A549 (cell line): Measurements from ENCODE around the gene PCDH9. TPM values are rescaled to one million over a fixed set of nuclear protein-coding genes. Genes with fewer than 3 reads are reported as not detected.
A peak's percentile ranks its signal among the peaks of the same experiment; 100 is the strongest.

Experiments used
- ATAC-seq, 2 experiments: fragments of 200-7000 bp in 1 of 2; fragments of >200 bp in 1 of 2; cut with Nextera tagmentation in 1 of 2; cut with Tn5 transposase in 1 of 2; 3 replicates each; pipeline versions ENCODE4 v1.8.0 to v1.9.1; 2018 to 2020; ENCODE audit warnings: mild to moderate bottlenecking in 1 of 2, moderate library complexity in 1 of 2
- CTCF ChIA-PET: fragments of 300-600 bp; sonication (Branson Sonifier 250); formaldehyde crosslinking; extraction: SDS; loops from one replicate; lab custom pipeline; 2021; ENCODE audit warnings: antibody characterized with exemption, inconsistent platforms; lab: Yijun Ruan, JAX
- POLR2A ChIA-PET: fragments of 350-600 bp; formaldehyde crosslinking; extraction: SDS; loops from one replicate; lab custom pipeline; 2021; ENCODE audit warnings: antibody characterized with exemption, inconsistent platforms; lab: Yijun Ruan, JAX
- DNase-seq, 2 experiments: peaks; one replicate each; pipeline versions ENCODE4 v3.0.0 to v3.0.0-alpha.2; 2011 to 2016; ENCODE audit warnings: low read depth in 1 of 2, low spot score in 1 of 2
- FAIRE-seq: peaks from 2 replicates; lab custom pipeline; 2011; peaks lifted over from hg19 to GRCh38; lab: Jason Lieb, UNC
- H3K27ac ChIP-seq, 2 experiments: fragments of >200 bp; sonication (Bioruptor Twin); formaldehyde crosslinking; 3 replicates each; pipeline ENCODE4 v1.5.1; 2016 to 2017
- H3K4me1 ChIP-seq: fragments of >200 bp; sonication (Bioruptor Twin); formaldehyde crosslinking; 3 replicates; pipeline ENCODE4 v1.6.1; 2016
- H3K4me2 ChIP-seq: fragments of >200 bp; sonication (Bioruptor Twin); formaldehyde crosslinking; 3 replicates; pipeline ENCODE4 v1.6.1; 2016
- H3K4me3 ChIP-seq: fragments of >200 bp; sonication (Bioruptor Twin); formaldehyde crosslinking; 3 replicates; pipeline ENCODE4 v1.5.1; 2016
- H3K9me3 ChIP-seq: fragments of >200 bp; sonication (Bioruptor Twin); formaldehyde crosslinking; 3 replicates; pipeline ENCODE4 v1.6.1; 2016
- BHLHE40 ChIP-seq: IDR thresholded peaks from 2 replicates; pipeline ENCODE4 v1.6.1; 2012; ENCODE audit warnings: low read depth, low read length, inconsistent platforms
- CBX2 ChIP-seq: fragments of 200-600 bp; sonication (generic); IDR thresholded peaks from 2 replicates; pipeline ENCODE4 v1.6.1; 2016; ENCODE audit warnings: low read depth, mild to moderate bottlenecking, borderline replicate concordance
- CBX8 ChIP-seq: fragments of 200-600 bp; sonication (generic); IDR thresholded peaks from 2 replicates; pipeline ENCODE4 v1.6.1; 2016
- CHD2 ChIP-seq: fragments of 150-350 bp; IDR thresholded peaks from 2 replicates; pipeline ENCODE4 v1.6.1; 2014; ENCODE audit warnings: low read length; ENCODE audit not compliant: partially characterized antibody
- CHD4 ChIP-seq: fragments of 200-600 bp; sonication (generic); IDR thresholded peaks from 2 replicates; pipeline ENCODE4 v1.6.1; 2016; ENCODE audit warnings: antibody characterized with exemption, mild to moderate bottlenecking, borderline replicate concordance
- EHF ChIP-seq: fragments of 250-450 bp; sonication (Bioruptor Pico); IDR thresholded peaks from 2 replicates; pipeline ENCODE4 v1.5.0; 2020; ENCODE audit warnings: mild to moderate bottlenecking
- EP300 ChIP-seq, 2 experiments: fragments of >200 bp; sonication (Bioruptor Twin); formaldehyde crosslinking; IDR thresholded peaks; 2 replicates in 1 of 2; 3 replicates in 1 of 2; pipeline ENCODE4 v1.6.1; 2016 to 2017
- ESRRA ChIP-seq: fragments of 150-350 bp; IDR thresholded peaks from 2 replicates; pipeline ENCODE4 v1.6.1; 2014; ENCODE audit warnings: mild to moderate bottlenecking, low read length, borderline replicate concordance
- FOSB ChIP-seq: fragments of 250-450 bp; sonication (Bioruptor Pico); IDR thresholded peaks from 2 replicates; pipeline ENCODE4 v1.5.0; 2020; ENCODE audit warnings: mild to moderate bottlenecking, moderate library complexity
- FOSL2 ChIP-seq, 2 experiments: fragments of 450-650 bp in 1 of 2; fragments of >200 bp in 1 of 2; sonication (Bioruptor Twin) in 1 of 2; formaldehyde crosslinking; IDR thresholded peaks; 2 replicates each; pipeline versions ENCODE4 v1.5.0 to v1.6.1; 2016 to 2020; ENCODE audit warnings: mild to moderate bottlenecking in 1 of 2, moderate library complexity in 1 of 2
- HES2 ChIP-seq: fragments of >200 bp; sonication (Bioruptor Twin); formaldehyde crosslinking; IDR thresholded peaks from 2 replicates; pipeline ENCODE4 v1.6.1; 2016
- HOXA7 ChIP-seq: fragments of 250-450 bp; sonication (Bioruptor Pico); IDR thresholded peaks from 2 replicates; pipeline ENCODE4 v1.5.0; 2020; ENCODE audit warnings: mild to moderate bottlenecking, moderate library complexity
- HOXB5 ChIP-seq: fragments of 250-450 bp; sonication (Bioruptor Pico); IDR thresholded peaks from 2 replicates; pipeline ENCODE4 v1.5.0; 2020; ENCODE audit warnings: mild to moderate bottlenecking, moderate library complexity
- MAFK ChIP-seq: fragments of 450-650 bp; IDR thresholded peaks from 2 replicates; pipeline ENCODE4 v1.6.1; 2014; ENCODE audit not compliant: partially characterized antibody
- MAX ChIP-seq: IDR thresholded peaks from 2 replicates; pipeline ENCODE4 v1.6.1; 2012
- NR3C1 ChIP-seq: fragments of >200 bp; sonication (Bioruptor Twin); formaldehyde crosslinking; IDR thresholded peaks from 3 replicates; pipeline ENCODE4 v1.6.1; 2017
- RAD21 ChIP-seq, 2 experiments: fragments of >200 bp in 1 of 2; sonication (Bioruptor Twin) in 1 of 2; formaldehyde crosslinking in 1 of 2; IDR thresholded peaks in 1 of 2; conservative IDR thresholded peaks in 1 of 2; 2 replicates in 1 of 2; 3 replicates in 1 of 2; pipeline ENCODE4 v1.6.1; 2012 to 2018; ENCODE audit warnings: inconsistent platforms in 1 of 2
- RCOR1 ChIP-seq: fragments of 150-350 bp; IDR thresholded peaks from 2 replicates; pipeline ENCODE4 v1.6.1; 2014; ENCODE audit warnings: antibody characterized with exemption, low read length, low read depth
- RNF2 ChIP-seq: fragments of 200-600 bp; sonication (generic); IDR thresholded peaks from 2 replicates; pipeline ENCODE4 v1.6.1; 2016; ENCODE audit warnings: low read depth, mild to moderate bottlenecking, antibody characterized with exemption, moderate library complexity, borderline replicate concordance
- SMC3 ChIP-seq: fragments of >200 bp; sonication (Bioruptor Twin); formaldehyde crosslinking; IDR thresholded peaks from 3 replicates; pipeline ENCODE4 v1.6.1; 2018; ENCODE audit warnings: inconsistent platforms
- TFCP2L1 ChIP-seq: fragments of 250-450 bp; sonication (Bioruptor Pico); IDR thresholded peaks from 2 replicates; pipeline ENCODE4 v1.5.0; 2021; ENCODE audit warnings: mild to moderate bottlenecking
- USF2 ChIP-seq: fragments of 450-650 bp; IDR thresholded peaks from 2 replicates; pipeline ENCODE4 v1.6.1; 2014; ENCODE audit warnings: antibody characterized with exemption
- WGBS: methylation state at CpG from one replicate; pipeline ENCODE4 v1.1.6; 2017; ENCODE audit errors: missing lambda C conversion rate; 5-methylcytosine and 5-hydroxymethylcytosine counted together
- polyA plus RNA-seq, 4 experiments: library from polyadenylated mRNA; depleted of rRNA in 3 of 4; stranded (reverse); fragments of >200 nt; fragmentation: RNase III in 1 of 4; extraction: RNeasy Plus Mini Kit Qiagen cat#74134 plus additional on column Dnase treatment in 1 of 4; gene quantifications; 2 replicates in 3 of 4; 3 replicates in 1 of 4; pipeline ENCODE4 v1.2.3, GENCODE V29; 2011 to 2017
- TF ChIP-seq, protein P1 (sequence below): IDR thresholded peaks from 2 replicates; pipeline ENCODE4 v1.6.1; 2012
- TF ChIP-seq, protein P2 (sequence below): fragments of >200 bp; sonication (Bioruptor Twin); formaldehyde crosslinking; IDR thresholded peaks from 3 replicates; pipeline ENCODE4 v1.6.1; 2016
- TF ChIP-seq, protein P3 (sequence below): fragments of 150-350 bp; IDR thresholded peaks from 2 replicates; pipeline ENCODE4 v1.6.1; 2014; ENCODE audit warnings: low read depth, mild to moderate bottlenecking, low read length

Gene PCDH9
- polyA plus RNA-seq, 2 of the 4 experiments (the other 2 are of a cell fraction): 16.0 to 29.5 TPM

DNA sequence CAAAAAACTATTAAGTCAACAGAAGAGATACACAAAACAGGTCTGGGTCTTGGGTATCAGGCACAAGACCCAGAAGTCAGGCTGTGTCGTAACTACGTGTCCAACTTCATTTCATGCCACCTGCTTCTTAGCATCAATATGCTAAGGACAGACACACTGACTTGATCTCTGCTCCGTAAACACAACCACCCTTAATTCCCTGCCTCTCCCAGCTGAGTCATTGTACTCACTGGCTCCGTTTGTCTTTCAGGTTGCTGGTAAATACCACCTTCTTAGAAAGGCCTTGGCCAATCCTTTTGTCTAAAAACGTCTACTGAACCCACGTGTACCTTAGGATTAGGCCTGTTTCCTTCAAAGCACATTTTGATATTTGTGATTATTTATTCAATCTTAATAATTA is 726.2 kb downstream of the PCDH9 start:
- FAIRE-seq: no peak
- ChIA-PET CTCF (no interaction called here), POLR2A (no interaction called here)
- WGBS: 0% methylated on average over 6 of the region's 6 CpGs
- H3K27ac ChIP-seq: peak overlapping the region; percentile 47 to 68; a peak in 5 of 6 replicates
- ATAC-seq: peak; percentile 66 to 85; a peak in 4 of 6 replicates
- DNase-seq: peak in 1 of 2 experiments; percentile 76
- H3K4me2 ChIP-seq: peak overlapping the region; percentile 35
- TF ChIP-seq MAX (peak; percentile 44; the same call in 1 of the 2 replicates), USF2 (no peak), MAFK (peak; percentile 40), FOSL2 (IDR thresholded peaks at IDR 0.05) (no peak), FOSL2 (CRISPR knock-in tag; IDR thresholded peaks at IDR 0.05) (0 out of 2 replicates have a peak, but pooled peaks have one; percentile 18), ESRRA (no peak)
- H3K9me3 ChIP-seq: no peaks in the 10 kb centered on the region
- peaks cover 44% of the 10 kb centered on the region for H3K4me1 ChIP-seq
- no peak overlapping the region for H3K4me3 ChIP-seq

DNA sequence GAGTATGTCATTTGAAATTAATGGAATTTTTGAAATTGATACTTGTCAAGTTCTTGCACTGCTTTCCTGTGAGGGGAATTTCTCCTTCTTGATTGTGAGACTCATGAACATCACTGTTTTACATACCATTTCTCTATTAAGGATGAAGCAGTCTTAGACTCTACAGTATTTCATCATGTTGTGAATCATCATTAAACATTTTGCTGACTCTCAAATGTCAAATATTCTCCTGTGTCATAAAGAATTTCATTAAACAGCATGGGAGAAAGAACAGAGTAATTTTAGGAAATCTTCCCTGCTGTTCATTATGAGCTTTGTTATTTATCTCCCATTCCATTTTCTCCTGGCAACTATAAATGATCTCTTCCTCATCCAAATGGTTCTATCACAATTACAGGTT is 729.0 kb downstream of the PCDH9 start:
- ChIA-PET CTCF (no interaction called here), POLR2A (no interaction called here)
- Histone ChIP-seq H3K4me2 (peak overlapping the region; percentile 46; the same call in 2 of the 3 replicates), H3K27ac (peak overlapping the region in 1 of 2 experiments; percentile 49; a peak in 1 of 6 replicates), H3K9me3 (no peaks in the 10 kb centered on the region), H3K4me1 (peaks cover 38% of the 10 kb centered on the region), H3K4me3 (no peak overlapping the region)
- DNase-seq: peak in 1 of 2 experiments; percentile 7
- FAIRE-seq: no peak
- TF ChIP-seq FOSL2 (IDR thresholded peaks at IDR 0.05) (no peak), FOSL2 (CRISPR knock-in tag; IDR thresholded peaks at IDR 0.05) (peak; percentile 45; the same call in 1 of the 2 replicates), RCOR1 (no peak), MAFK (peak; percentile 68)
- no peak for ATAC-seq

GRCh38 chr13:66492479-66492878 is 737.7 kb downstream of the PCDH9 start:
- FAIRE-seq (no peak), DNase-seq (peak in 1 of 2 experiments; percentile 36), ATAC-seq (peak; percentile 54 to 58; a peak in 3 of 6 replicates)
- CTCF ChIA-PET: interaction anchor here (0.9 to 1.1 kb wide), 2 partner anchors 116 to 197 kb away, joined by 3 to 4 read pairs; no protein-coding TSS in a partner anchor
- H3K4me2 ChIP-seq: no peak overlapping the region
- 64% methylated on average over 1 of the region's 1 CpG for WGBS
- H3K4me3 ChIP-seq: no peak overlapping the region
- H3K9me3 ChIP-seq: no peaks in the 10 kb centered on the region
- POLR2A ChIA-PET: no interaction called here
- no peak overlapping the region for H3K27ac ChIP-seq
- H3K4me1 ChIP-seq: peaks cover 5% of the 10 kb centered on the region; the same call in 2 of the 3 replicates
- TF ChIP-seq USF2 (no peak), RAD21 (conservative IDR thresholded peaks at IDR 0.05 in 1 of 2, IDR thresholded peaks at IDR 0.05 in 1 of 2) (peak; percentile 37 to 47), HOXA7 (CRISPR knock-in tag) (no peak), FOSL2 (IDR thresholded peaks at IDR 0.05) (no peak), FOSL2 (CRISPR knock-in tag; IDR thresholded peaks at IDR 0.05) (no peak), CBX2 (no peak), CBX8 (no peak), FOSB (no peak), SMC3 (peak; percentile 34; the same call in 1 of the 3 replicates), CHD2 (no peak), EHF (no peak), HES2 (no peak), HOXB5 (CRISPR knock-in tag) (peak; percentile 84), TFCP2L1 (CRISPR knock-in tag) (no peak), RNF2 (no peak), RCOR1 (no peak), NR3C1 (no peak), EP300 (IDR thresholded peaks at IDR 0.05) (no peak), BHLHE40 (no peak), CHD4 (no peak)
- TF ChIP-seq, protein P1, sequence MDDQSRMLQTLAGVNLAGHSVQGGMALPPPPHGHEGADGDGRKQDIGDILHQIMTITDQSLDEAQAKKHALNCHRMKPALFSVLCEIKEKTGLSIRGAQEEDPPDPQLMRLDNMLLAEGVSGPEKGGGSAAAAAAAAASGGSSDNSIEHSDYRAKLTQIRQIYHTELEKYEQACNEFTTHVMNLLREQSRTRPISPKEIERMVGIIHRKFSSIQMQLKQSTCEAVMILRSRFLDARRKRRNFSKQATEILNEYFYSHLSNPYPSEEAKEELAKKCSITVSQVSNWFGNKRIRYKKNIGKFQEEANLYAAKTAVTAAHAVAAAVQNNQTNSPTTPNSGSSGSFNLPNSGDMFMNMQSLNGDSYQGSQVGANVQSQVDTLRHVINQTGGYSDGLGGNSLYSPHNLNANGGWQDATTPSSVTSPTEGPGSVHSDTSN: no peak
- TF ChIP-seq, protein P2, sequence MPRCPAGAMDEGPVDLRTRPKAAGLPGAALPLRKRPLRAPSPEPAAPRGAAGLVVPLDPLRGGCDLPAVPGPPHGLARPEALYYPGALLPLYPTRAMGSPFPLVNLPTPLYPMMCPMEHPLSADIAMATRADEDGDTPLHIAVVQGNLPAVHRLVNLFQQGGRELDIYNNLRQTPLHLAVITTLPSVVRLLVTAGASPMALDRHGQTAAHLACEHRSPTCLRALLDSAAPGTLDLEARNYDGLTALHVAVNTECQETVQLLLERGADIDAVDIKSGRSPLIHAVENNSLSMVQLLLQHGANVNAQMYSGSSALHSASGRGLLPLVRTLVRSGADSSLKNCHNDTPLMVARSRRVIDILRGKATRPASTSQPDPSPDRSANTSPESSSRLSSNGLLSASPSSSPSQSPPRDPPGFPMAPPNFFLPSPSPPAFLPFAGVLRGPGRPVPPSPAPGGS: no peak
- TF ChIP-seq, protein P3, sequence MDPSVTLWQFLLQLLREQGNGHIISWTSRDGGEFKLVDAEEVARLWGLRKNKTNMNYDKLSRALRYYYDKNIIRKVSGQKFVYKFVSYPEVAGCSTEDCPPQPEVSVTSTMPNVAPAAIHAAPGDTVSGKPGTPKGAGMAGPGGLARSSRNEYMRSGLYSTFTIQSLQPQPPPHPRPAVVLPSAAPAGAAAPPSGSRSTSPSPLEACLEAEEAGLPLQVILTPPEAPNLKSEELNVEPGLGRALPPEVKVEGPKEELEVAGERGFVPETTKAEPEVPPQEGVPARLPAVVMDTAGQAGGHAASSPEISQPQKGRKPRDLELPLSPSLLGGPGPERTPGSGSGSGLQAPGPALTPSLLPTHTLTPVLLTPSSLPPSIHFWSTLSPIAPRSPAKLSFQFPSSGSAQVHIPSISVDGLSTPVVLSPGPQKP: no peak
